Muscle of leg (tissue), 11 donors: ENCODE results near the gene DLGAP1. TPM values are rescaled to one million over a fixed set of nuclear protein-coding genes. Genes with fewer than 3 reads are reported as not detected.

Experiments used
- DNase-seq: peaks from one replicate; pipeline ENCODE4 v3.0.0; 2013
- H3K27ac ChIP-seq: one replicate; pipeline ENCODE4 v1.5.1; 2013; ENCODE audit warnings: mild to moderate bottlenecking, low read length, control low read depth
- H3K27me3 ChIP-seq: one replicate; pipeline ENCODE4 v1.6.1; 2013; ENCODE audit warnings: low read length; ENCODE audit not compliant: control insufficient read depth, insufficient read depth
- H3K36me3 ChIP-seq: one replicate; pipeline ENCODE4 v1.6.1; 2013; ENCODE audit warnings: low read length; ENCODE audit not compliant: control insufficient read depth, insufficient read depth
- H3K4me1 ChIP-seq: one replicate; pipeline ENCODE4 v1.6.1; 2013; ENCODE audit warnings: low read length; ENCODE audit not compliant: control insufficient read depth, insufficient read depth
- H3K4me3 ChIP-seq: one replicate; pipeline ENCODE4 v1.5.1; 2013; ENCODE audit warnings: low read length, control low read depth
- H3K9me3 ChIP-seq: replicated peaks from 2 replicates; pipeline ENCODE4 v1.6.1; 2013; ENCODE audit warnings: low read depth, low read length; ENCODE audit not compliant: control insufficient read depth
- WGBS: methylation state at CpG from one replicate; pipeline ENCODE4 v1.1.5; 2013; ENCODE audit warnings: missing lambda C conversion rate; ENCODE audit not compliant: insufficient coverage; 5-methylcytosine and 5-hydroxymethylcytosine counted together
- polyA plus RNA-seq, 8 donors: library from polyadenylated mRNA; unstranded; fragments of 120-200 nt; gene quantifications; one replicate each; pipeline versions ENCODE4 v1.2.1 to v1.2.3, GENCODE V29; 2013; ENCODE audit warnings: inconsistent platforms in 1 of 8, low replicate concordance in 1 of 8; ENCODE audit not compliant: insufficient read length in 8 of 8, insufficient read depth in 1 of 8
- total RNA-seq: library from RNA; stranded (reverse); fragments of 120-200 nt; gene quantifications from one replicate; pipeline ENCODE4 v1.2.4, GENCODE V29; 2013

DLGAP1 gene
- total and polyA plus RNA-seq, 9 donors = 0.87 to 3.1 (median 1.8) TPM

- WGBS = 35% methylated on average over 6 of the region's 17 CpGs
- H3K4me3 ChIP-seq = no peak overlapping the region
- peak overlapping the region; percentile 40 for H3K27ac ChIP-seq
- peaks cover 9% of the 10 kb centered on the region for H3K4me1 ChIP-seq
- no peaks in the 10 kb centered on the region for H3K27me3 ChIP-seq
- H3K36me3 ChIP-seq = no peaks in the 10 kb centered on the region
- no peaks in the 10 kb centered on the region for H3K9me3 ChIP-seq
- no peak for DNase-seq
These were observed 946.2 kb downstream of the DLGAP1 start for GRCh38 chr18:3508576-3509549.

- H3K4me3 ChIP-seq = no peak overlapping the region
- H3K4me1 ChIP-seq = peaks cover 10% of the 10 kb centered on the region
- H3K27me3 ChIP-seq = peaks cover under 1% of the 10 kb centered on the region
- 100% methylated on average over 1 of the region's 5 CpGs for WGBS
- H3K9me3 ChIP-seq = no peaks in the 10 kb centered on the region
- H3K36me3 ChIP-seq = no peaks in the 10 kb centered on the region
- DNase-seq = no peak
- no peak overlapping the region for H3K27ac ChIP-seq
These were observed 950.5 kb downstream of the DLGAP1 start for GRCh38 chr18:3504637-3505036.

GRCh38 chr18:3502650-3503049 lies 952.5 kb downstream of the DLGAP1 start:
- H3K36me3 ChIP-seq = no peaks in the 10 kb centered on the region
- no peaks in the 10 kb centered on the region for H3K9me3 ChIP-seq
- no peak for DNase-seq
- no CpG with 5 or more reads among the region's 4 CpGs for WGBS
- peaks cover 5% of the 10 kb centered on the region for H3K27me3 ChIP-seq
- H3K4me1 ChIP-seq = peaks cover 7% of the 10 kb centered on the region
- H3K4me3 ChIP-seq = no peak overlapping the region
- H3K27ac ChIP-seq = no peak overlapping the region

GRCh38 chr18:3500016-3500415 lies 955.1 kb downstream of the DLGAP1 start:
- H3K4me1 ChIP-seq = peaks cover 7% of the 10 kb centered on the region
- H3K4me3 ChIP-seq = no peak overlapping the region
- no peaks in the 10 kb centered on the region for H3K36me3 ChIP-seq
- no peak overlapping the region for H3K27ac ChIP-seq
- WGBS = 78% methylated on average over 3 of the region's 5 CpGs
- no peak for DNase-seq
- H3K27me3 ChIP-seq = peaks cover 5% of the 10 kb centered on the region
- H3K9me3 ChIP-seq = no peaks in the 10 kb centered on the region

GRCh38 chr18:3499501-3499900 lies 955.6 kb downstream of the DLGAP1 start:
- H3K27me3 ChIP-seq = peaks cover 5% of the 10 kb centered on the region
- H3K4me1 ChIP-seq = peaks cover 7% of the 10 kb centered on the region
- no peaks in the 10 kb centered on the region for H3K9me3 ChIP-seq
- H3K36me3 ChIP-seq = no peaks in the 10 kb centered on the region
- peak; percentile 22 for DNase-seq
- WGBS = 0% methylated on average over 2 of the region's 10 CpGs
- peak overlapping the region; percentile 33 for H3K4me3 ChIP-seq
- no peak overlapping the region for H3K27ac ChIP-seq

DNA sequence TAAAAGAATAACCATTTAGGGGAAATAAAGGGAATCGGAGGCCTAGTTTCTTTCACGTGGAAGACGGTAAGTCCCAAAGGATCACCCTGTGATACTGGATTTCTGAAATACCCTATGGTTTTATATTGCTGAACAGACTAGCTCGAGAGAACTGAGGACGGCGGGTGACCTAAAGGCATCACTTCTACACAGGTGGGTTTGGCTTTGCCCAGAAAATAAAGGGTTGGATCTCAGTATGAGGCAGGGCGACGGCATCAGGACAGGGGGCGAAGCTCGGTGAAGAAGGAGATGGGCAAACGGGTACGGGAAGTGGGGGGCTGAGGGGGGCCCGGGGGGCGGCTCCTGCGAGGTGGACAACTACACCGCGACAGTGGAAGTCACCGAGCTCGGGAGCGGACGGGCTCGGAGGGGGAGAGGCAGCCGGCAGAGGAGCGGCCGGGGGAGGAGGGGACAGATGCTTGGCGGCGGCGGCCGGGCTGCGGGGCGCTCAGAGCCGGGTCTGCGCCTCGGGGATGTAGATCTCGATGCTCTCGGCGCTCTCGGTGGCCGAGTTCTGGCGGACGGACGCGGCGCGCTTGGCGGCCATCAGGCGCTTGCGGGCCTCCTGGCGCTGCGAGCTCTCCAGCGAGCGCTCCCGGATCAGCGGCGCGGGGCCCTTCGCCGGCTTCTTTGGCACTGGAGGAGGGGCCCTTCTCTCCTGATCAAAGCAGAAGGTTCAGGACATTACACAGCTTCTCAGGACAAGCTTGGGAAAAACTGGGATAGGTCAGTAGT lies 956.2 kb downstream of the DLGAP1 start:
- Histone ChIP-seq H3K27ac (no peak overlapping the region), H3K4me1 (peaks cover 7% of the 10 kb centered on the region)
- DNase-seq = peak; percentile 64

GRCh38 chr18:3495691-3496430 lies 959.2 kb downstream of the DLGAP1 start:
- DNase-seq = peak; percentile 24
- H3K27me3 ChIP-seq = peaks cover 5% of the 10 kb centered on the region
- H3K4me3 ChIP-seq = no peak overlapping the region
- no peaks in the 10 kb centered on the region for H3K36me3 ChIP-seq
- H3K9me3 ChIP-seq = no peaks in the 10 kb centered on the region
- H3K4me1 ChIP-seq = peaks cover 7% of the 10 kb centered on the region
- WGBS = no CpG with 5 or more reads among the region's 7 CpGs
- no peak overlapping the region for H3K27ac ChIP-seq

More for the DNA sequence above, 956.2 kb downstream of the DLGAP1 start:
- peaks cover 5% of the 10 kb centered on the region for H3K27me3 ChIP-seq
- WGBS = 8% methylated on average over 58 of the region's 58 CpGs
- no peaks in the 10 kb centered on the region for H3K9me3 ChIP-seq
- no peaks in the 10 kb centered on the region for H3K36me3 ChIP-seq
- H3K4me3 ChIP-seq = peak overlapping the region; percentile 33

GRCh38 chr18:3494569-3494968 lies 960.5 kb downstream of the DLGAP1 start:
- Histone ChIP-seq H3K27ac (no peak overlapping the region), H3K36me3 (no peaks in the 10 kb centered on the region), H3K4me1 (peaks cover 5% of the 10 kb centered on the region), H3K27me3 (peaks cover 4% of the 10 kb centered on the region), H3K4me3 (no peak overlapping the region), H3K9me3 (no peaks in the 10 kb centered on the region)
- no peak for DNase-seq
- no CpG with 5 or more reads among the region's 5 CpGs for WGBS

- Histone ChIP-seq H3K36me3 (no peaks in the 10 kb centered on the region), H3K4me1 (peaks cover 3% of the 10 kb centered on the region), H3K27ac (no peak overlapping the region), H3K27me3 (peaks cover 3% of the 10 kb centered on the region), H3K4me3 (no peak overlapping the region), H3K9me3 (no peaks in the 10 kb centered on the region)
- no CpG with 5 or more reads among the region's 4 CpGs for WGBS
- no peak for DNase-seq
These were observed 960.9 kb downstream of the DLGAP1 start for GRCh38 chr18:3494245-3494526.
